PC-9 (cell line): Measurements from ENCODE around the gene FBH1. TPM values are rescaled to one million over a fixed set of nuclear protein-coding genes. Genes with fewer than 3 reads are reported as not detected.

ENCODE experiments used
- BruUV-seq: library from RNA; stranded (reverse); fragments of 400-500 nt; replicated peaks from 2 replicates; lab custom pipeline; 2021; lab: Mats Ljungman, UMichigan
- CTCF ChIA-PET: fragments of 300-600 bp; sonication (Branson Sonifier 250); formaldehyde crosslinking; loops from one replicate; lab custom pipeline; 2022; ENCODE audit warnings: antibody characterized with exemption; lab: Charles Lee
- POLR2A ChIA-PET: fragments of 300-600 bp; sonication (Branson Sonifier 250); formaldehyde crosslinking; loops from one replicate; lab custom pipeline; 2022; ENCODE audit warnings: antibody characterized with exemption; ENCODE audit not compliant: unreplicated experiment; lab: Charles Lee
- DNase-seq, 2 experiments: peaks; one replicate each; pipeline versions ENCODE4 v3.0.0 to v3.0.0-alpha.2; 2015 to 2022; ENCODE audit warnings: mixed read lengths in 1 of 2
- H2AFZ ChIP-seq: fragments of 200-600 bp; sonication (generic); 2 replicates; pipeline ENCODE4 v1.8.1; 2017; ENCODE audit warnings: antibody characterized with exemption
- H3F3A ChIP-seq: fragments of 200-600 bp; sonication (generic); 2 replicates; pipeline ENCODE4 v1.8.1; 2017; ENCODE audit warnings: antibody characterized with exemption, mild to moderate bottlenecking, low read depth; ENCODE audit not compliant: insufficient read depth
- H3K27ac ChIP-seq: fragments of 200-600 bp; sonication (generic); 2 replicates; pipeline ENCODE4 v1.6.1; 2016; ENCODE audit warnings: mixed run types
- H3K27me3 ChIP-seq: fragments of 200-600 bp; sonication (generic); 2 replicates; pipeline ENCODE4 v1.6.1; 2016; ENCODE audit warnings: low read depth, mixed run types; ENCODE audit not compliant: insufficient read depth
- H3K36me3 ChIP-seq: fragments of 200-600 bp; sonication (generic); 2 replicates; pipeline ENCODE4 v1.6.1; 2016; ENCODE audit warnings: low read depth, mixed run types
- H3K4me1 ChIP-seq: fragments of 200-600 bp; sonication (generic); replicated peaks from 2 replicates; pipeline ENCODE4 v1.6.1; 2016; ENCODE audit warnings: mixed run types; ENCODE audit not compliant: insufficient read depth
- H3K4me2 ChIP-seq: fragments of 200-600 bp; sonication (generic); 2 replicates; pipeline ENCODE4 v1.6.1; 2017; ENCODE audit warnings: mixed run types
- H3K4me3 ChIP-seq: fragments of 200-600 bp; sonication (generic); 2 replicates; pipeline ENCODE4 v1.6.1; 2016; ENCODE audit warnings: mixed run types
- H3K79me2 ChIP-seq: fragments of 200-600 bp; sonication (generic); 2 replicates; pipeline ENCODE4 v1.6.1; 2017; ENCODE audit warnings: low read depth, mixed run types
- H3K9me2 ChIP-seq: fragments of 200-600 bp; sonication (generic); 2 replicates; pipeline ENCODE4 v1.8.1; 2017; ENCODE audit warnings: mild to moderate bottlenecking; ENCODE audit not compliant: insufficient read depth
- H3K9me3 ChIP-seq: fragments of 200-600 bp; sonication (generic); 2 replicates; pipeline ENCODE4 v1.8.1; 2016; ENCODE audit warnings: low read depth; ENCODE audit not compliant: insufficient read depth
- H4K20me1 ChIP-seq: fragments of 200-600 bp; sonication (generic); 2 replicates; pipeline ENCODE4 v1.8.1; 2017; ENCODE audit not compliant: insufficient read depth
- EZH2 ChIP-seq: fragments of 200-600 bp; sonication (generic); IDR thresholded peaks from 2 replicates; pipeline ENCODE4 v1.8.0; 2017; ENCODE audit warnings: antibody characterized with exemption, low read depth
- intact Hi-C: fragments of 100-400 bp; cut with micrococcal nuclease; formaldehyde crosslinking; loops from one replicate; pipeline ENCODE4 v1.10.0; 2022; ENCODE audit not compliant: unreplicated experiment
- total RNA-seq: library from RNA; stranded (reverse); gene quantifications from 2 replicates; pipeline ENCODE4 v1.2.3, GENCODE V29; 2021
- TF ChIP-seq, protein P1 (sequence below): fragments of 200-600 bp; sonication (generic); conservative IDR thresholded peaks from 2 replicates; pipeline ENCODE4 v1.6.1; 2017; ENCODE audit warnings: mixed run types, antibody characterized with exemption, mild to moderate bottlenecking, moderate library complexity

FBH1 gene
- total RNA-seq, 1 experiment from 2014 or later: 68.0 TPM

DNA sequence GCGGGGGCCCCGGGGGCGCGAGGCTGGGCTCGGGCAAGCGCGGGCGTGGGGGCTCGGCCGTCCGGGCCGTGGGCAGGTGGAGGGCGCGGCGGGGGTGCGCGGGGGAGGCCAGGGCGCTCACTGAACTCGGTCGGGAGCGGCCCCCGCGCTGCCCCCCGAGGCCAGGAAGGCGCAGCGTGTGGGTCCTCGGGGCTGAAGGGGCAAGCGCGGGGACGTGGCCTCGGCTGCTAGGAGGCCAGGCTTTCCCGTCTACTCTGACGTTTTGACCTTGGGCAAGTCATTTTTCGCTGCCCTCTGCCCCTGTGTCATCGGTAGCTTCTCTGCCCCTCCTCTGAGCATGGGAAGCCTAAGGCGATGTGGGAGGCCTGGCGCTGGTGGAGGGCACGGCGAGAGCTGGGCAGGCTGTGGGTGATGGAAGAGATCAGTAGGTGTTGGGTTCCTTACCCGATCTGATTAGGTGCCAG lies 441 bp downstream of the FBH1 start:
- H3K79me2 ChIP-seq: peaks cover 44% of the 10 kb centered on the region
- TF ChIP-seq, protein P1, sequence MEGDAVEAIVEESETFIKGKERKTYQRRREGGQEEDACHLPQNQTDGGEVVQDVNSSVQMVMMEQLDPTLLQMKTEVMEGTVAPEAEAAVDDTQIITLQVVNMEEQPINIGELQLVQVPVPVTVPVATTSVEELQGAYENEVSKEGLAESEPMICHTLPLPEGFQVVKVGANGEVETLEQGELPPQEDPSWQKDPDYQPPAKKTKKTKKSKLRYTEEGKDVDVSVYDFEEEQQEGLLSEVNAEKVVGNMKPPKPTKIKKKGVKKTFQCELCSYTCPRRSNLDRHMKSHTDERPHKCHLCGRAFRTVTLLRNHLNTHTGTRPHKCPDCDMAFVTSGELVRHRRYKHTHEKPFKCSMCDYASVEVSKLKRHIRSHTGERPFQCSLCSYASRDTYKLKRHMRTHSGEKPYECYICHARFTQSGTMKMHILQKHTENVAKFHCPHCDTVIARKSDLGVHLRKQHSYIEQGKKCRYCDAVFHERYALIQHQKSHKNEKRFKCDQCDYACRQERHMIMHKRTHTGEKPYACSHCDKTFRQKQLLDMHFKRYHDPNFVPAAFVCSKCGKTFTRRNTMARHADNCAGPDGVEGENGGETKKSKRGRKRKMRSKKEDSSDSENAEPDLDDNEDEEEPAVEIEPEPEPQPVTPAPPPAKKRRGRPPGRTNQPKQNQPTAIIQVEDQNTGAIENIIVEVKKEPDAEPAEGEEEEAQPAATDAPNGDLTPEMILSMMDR: no peak
- no peak for TF ChIP-seq EZH2
- no peaks in the 10 kb centered on the region; the same call in 1 of the 2 replicates for H3F3A ChIP-seq
- H2AFZ ChIP-seq: peak overlapping the region; percentile 66; the same call in 1 of the 2 replicates
- intact Hi-C loops: loop anchor here (5.0 kb wide), 2 partner anchors 197 to 512 kb away; partner anchors contain the start of gene RBM17
- peaks cover 16% of the 10 kb centered on the region for H3K4me1 ChIP-seq
- no peak overlapping the region for H3K27ac ChIP-seq
- peak overlapping the region; percentile 91 for H3K4me2 ChIP-seq
- no peaks in the 10 kb centered on the region for H4K20me1 ChIP-seq
- BruUV-seq: no TSS peak
- CTCF ChIA-PET: interaction anchor here (0.5 to 0.7 kb wide), 2 partner anchors 90 to 219 kb away, joined by 3 read pairs; no protein-coding TSS in a partner anchor
- no peaks in the 10 kb centered on the region for H3K27me3 ChIP-seq
- H3K9me3 ChIP-seq: no peaks in the 10 kb centered on the region
- H3K9me2 ChIP-seq: no peaks in the 10 kb centered on the region
- H3K4me3 ChIP-seq: peak overlapping the region; percentile 77
- DNase-seq: no peak
- POLR2A ChIA-PET: interaction anchor here (0.5 to 1.2 kb wide), 10 partner anchors 35 to 865 kb away, joined by 3 to 31 read pairs (median 4); partner anchors contain the start of gene GDI2
- H3K36me3 ChIP-seq: no peaks in the 10 kb centered on the region

- intact Hi-C loops: loop anchor here (5.0 kb wide), 2 partner anchors 196 to 511 kb away; partner anchors contain the start of gene RBM17
- Histone ChIP-seq H3K27me3 (no peaks in the 10 kb centered on the region), H3K4me1 (peaks cover 16% of the 10 kb centered on the region), H3K9me2 (no peaks in the 10 kb centered on the region), H3F3A (no peaks in the 10 kb centered on the region; the same call in 1 of the 2 replicates), H3K27ac (no peak overlapping the region), H4K20me1 (no peaks in the 10 kb centered on the region), H3K4me2 (peak overlapping the region; percentile 91), H3K4me3 (peak overlapping the region; percentile 77), H2AFZ (peak overlapping the region; percentile 66; the same call in 1 of the 2 replicates), H3K36me3 (no peaks in the 10 kb centered on the region), H3K9me3 (no peaks in the 10 kb centered on the region), H3K79me2 (peaks cover 44% of the 10 kb centered on the region)
- DNase-seq: no peak
- ChIA-PET CTCF (no interaction called here), POLR2A (interaction anchor here (0.6 kb wide), 1 partner anchor 98 kb away, joined by 31 read pairs; no protein-coding TSS in a partner anchor)
- BruUV-seq: TSS peak; percentile 38
- TF ChIP-seq EZH2: no peak
- TF ChIP-seq, protein P1: no peak
Observed at GRCh38 chr10:5891009-5891408, 966 bp downstream of the FBH1 start.

DNA sequence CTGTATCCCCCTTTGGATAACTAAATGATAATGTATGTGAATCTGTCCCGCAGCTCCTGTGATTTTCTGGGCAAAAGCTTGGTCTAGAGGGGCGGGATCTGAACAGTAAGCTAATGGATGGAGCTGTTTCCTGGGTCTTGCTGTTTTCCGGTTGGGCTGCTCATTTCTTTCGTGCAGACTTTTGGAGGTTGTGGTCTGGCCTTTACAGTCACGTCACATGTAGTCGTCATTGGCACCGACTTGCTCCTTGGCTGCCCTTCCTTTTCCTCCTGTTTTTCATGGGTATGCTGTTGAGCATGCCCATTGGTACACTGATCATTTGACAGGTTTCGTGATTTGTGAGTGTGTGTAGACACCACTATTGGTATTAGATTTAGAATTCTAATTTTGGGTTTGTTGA lies 2.0 kb downstream of the FBH1 start:
- no peaks in the 10 kb centered on the region; the same call in 1 of the 2 replicates for H3F3A ChIP-seq
- DNase-seq: no peak
- ChIA-PET POLR2A (interaction anchor here (0.7 kb wide), 1 partner anchor 81 kb away, joined by 6 read pairs; no protein-coding TSS in a partner anchor), CTCF (no interaction called here)
- TF ChIP-seq, protein P1: no peak
- TF ChIP-seq EZH2: no peak
- no peak overlapping the region for H2AFZ ChIP-seq
- no TSS peak for BruUV-seq
- H3K4me2 ChIP-seq: no peak overlapping the region
- intact Hi-C loops: loop anchor here (5.0 kb wide), 2 partner anchors 195 to 510 kb away; partner anchors contain the start of gene RBM17
- H3K36me3 ChIP-seq: no peaks in the 10 kb centered on the region
- H3K79me2 ChIP-seq: peaks cover 44% of the 10 kb centered on the region
- H4K20me1 ChIP-seq: no peaks in the 10 kb centered on the region
- H3K9me3 ChIP-seq: no peaks in the 10 kb centered on the region
- H3K27ac ChIP-seq: no peak overlapping the region
- H3K9me2 ChIP-seq: no peaks in the 10 kb centered on the region
- H3K4me1 ChIP-seq: peaks cover 16% of the 10 kb centered on the region
- no peaks in the 10 kb centered on the region for H3K27me3 ChIP-seq
- H3K4me3 ChIP-seq: no peak overlapping the region
